Gastroesophageal sphincter (tissue), 4 donors: ENCODE data around the gene NUP62. TPM values are rescaled to one million over a fixed set of nuclear protein-coding genes. Genes with fewer than 3 reads are reported as not detected.

Source experiments
- ATAC-seq: fragments of 150-250 bp; one replicate; pipeline ENCODE4 v1.9.1; 2016; ENCODE audit warnings: mild to moderate bottlenecking, moderate library complexity
- H3K27ac ChIP-seq, 4 donors: fragments of 200-600 bp; sonication (generic) in 3 of 4; 1 replicate in 3 of 4; 2 replicates in 1 of 4; pipeline ENCODE4 v1.5.1; 2016 to 2019
- H3K27me3 ChIP-seq: fragments of 200-600 bp; sonication (generic); one replicate; pipeline ENCODE4 v1.5.1; 2019
- H3K36me3 ChIP-seq, 2 donors: fragments of 200-600 bp; sonication (generic); one replicate each; pipeline ENCODE4 v1.5.1; 2019; ENCODE audit warnings: control low read depth in 1 of 2
- H3K4me1 ChIP-seq, 3 donors: fragments of 200-600 bp; sonication (generic); 1 replicate in 2 of 3; 2 replicates in 1 of 3; pipeline ENCODE4 v1.5.1; 2016 to 2019; ENCODE audit warnings: control low read depth in 2 of 3
- H3K4me3 ChIP-seq, 2 donors: fragments of 200-600 bp; sonication (generic); one replicate each; pipeline ENCODE4 v1.5.1; 2019; ENCODE audit warnings: mild to moderate bottlenecking in 1 of 2, moderate library complexity in 1 of 2
- H3K9me3 ChIP-seq, 3 donors: fragments of 200-600 bp; sonication (generic); one replicate each; pipeline ENCODE4 v1.5.1; 2017 to 2019; ENCODE audit warnings: control low read depth in 2 of 3
- EP300 ChIP-seq: sonication (generic); formaldehyde crosslinking; IDR thresholded peaks from one replicate; pipeline ENCODE4 v1.6.1; 2017; ENCODE audit warnings: antibody characterized with exemption, mild to moderate bottlenecking
- POLR2A ChIP-seq, 2 donors: fragments of 450-650 bp; IDR thresholded peaks; one replicate each; pipeline ENCODE4 v1.6.1; 2017; ENCODE audit warnings: antibody characterized with exemption in 2 of 2, mild to moderate bottlenecking in 2 of 2, moderate library complexity in 1 of 2
- POLR2AphosphoS5 ChIP-seq: sonication (generic); formaldehyde crosslinking; IDR thresholded peaks from one replicate; pipeline ENCODE4 v1.6.1; 2017; ENCODE audit warnings: antibody characterized with exemption
- WGBS, 2 donors: methylation state at CpG; one replicate each; pipeline ENCODE4 v1.1.5; 2018; ENCODE audit warnings: low coverage in 1 of 2; 5-methylcytosine and 5-hydroxymethylcytosine counted together
- total RNA-seq, 4 donors: library from RNA; depleted of rRNA; stranded (reverse); fragments of >200 nt; gene quantifications; one replicate each; pipeline ENCODE4 v1.1.0, GENCODE V29; 2016
- TF ChIP-seq, protein P1 (sequence below), 4 experiments: fragments of 200-600 bp in 2 of 4; fragments of 450-650 bp in 2 of 4; sonication (generic) in 1 of 4; IDR thresholded peaks; one replicate each; pipeline ENCODE4 v1.5.1; 2017 to 2019; ENCODE audit warnings: antibody characterized with exemption in 4 of 4, mild to moderate bottlenecking in 2 of 4, moderate library complexity in 2 of 4

The NUP62 gene
- total RNA-seq, 4 donors from 2014 or later: 30.1 to 43.2 (median 37.7) TPM

GRCh38 chr19:49884109-49884508, 45.2 kb downstream of the NUP62 start:
- WGBS, 2 donors: no CpG with 5 or more reads among the region's 18 CpGs
- peaks cover 0 to 4% (median 0%) of the 10 kb centered on the region in 3 donors for H3K9me3 ChIP-seq
- peaks cover 0 to 14% (median 2%) of the 10 kb centered on the region in 3 donors for H3K4me1 ChIP-seq
- no peak for TF ChIP-seq POLR2AphosphoS5
- no peak for TF ChIP-seq EP300
- TF ChIP-seq, protein P1, sequence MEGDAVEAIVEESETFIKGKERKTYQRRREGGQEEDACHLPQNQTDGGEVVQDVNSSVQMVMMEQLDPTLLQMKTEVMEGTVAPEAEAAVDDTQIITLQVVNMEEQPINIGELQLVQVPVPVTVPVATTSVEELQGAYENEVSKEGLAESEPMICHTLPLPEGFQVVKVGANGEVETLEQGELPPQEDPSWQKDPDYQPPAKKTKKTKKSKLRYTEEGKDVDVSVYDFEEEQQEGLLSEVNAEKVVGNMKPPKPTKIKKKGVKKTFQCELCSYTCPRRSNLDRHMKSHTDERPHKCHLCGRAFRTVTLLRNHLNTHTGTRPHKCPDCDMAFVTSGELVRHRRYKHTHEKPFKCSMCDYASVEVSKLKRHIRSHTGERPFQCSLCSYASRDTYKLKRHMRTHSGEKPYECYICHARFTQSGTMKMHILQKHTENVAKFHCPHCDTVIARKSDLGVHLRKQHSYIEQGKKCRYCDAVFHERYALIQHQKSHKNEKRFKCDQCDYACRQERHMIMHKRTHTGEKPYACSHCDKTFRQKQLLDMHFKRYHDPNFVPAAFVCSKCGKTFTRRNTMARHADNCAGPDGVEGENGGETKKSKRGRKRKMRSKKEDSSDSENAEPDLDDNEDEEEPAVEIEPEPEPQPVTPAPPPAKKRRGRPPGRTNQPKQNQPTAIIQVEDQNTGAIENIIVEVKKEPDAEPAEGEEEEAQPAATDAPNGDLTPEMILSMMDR (IDR thresholded peaks at IDR 0.05): no peak
- no peak for TF ChIP-seq POLR2A (IDR thresholded peaks at IDR 0.05)
- peaks cover 0 to 100% of the 10 kb centered on the region in 2 donors for H3K36me3 ChIP-seq
- H3K27ac ChIP-seq: no peak overlapping the region
- no peak for ATAC-seq
- no peak overlapping the region for H3K4me3 ChIP-seq
- peaks cover under 1% of the 10 kb centered on the region for H3K27me3 ChIP-seq

DNA sequence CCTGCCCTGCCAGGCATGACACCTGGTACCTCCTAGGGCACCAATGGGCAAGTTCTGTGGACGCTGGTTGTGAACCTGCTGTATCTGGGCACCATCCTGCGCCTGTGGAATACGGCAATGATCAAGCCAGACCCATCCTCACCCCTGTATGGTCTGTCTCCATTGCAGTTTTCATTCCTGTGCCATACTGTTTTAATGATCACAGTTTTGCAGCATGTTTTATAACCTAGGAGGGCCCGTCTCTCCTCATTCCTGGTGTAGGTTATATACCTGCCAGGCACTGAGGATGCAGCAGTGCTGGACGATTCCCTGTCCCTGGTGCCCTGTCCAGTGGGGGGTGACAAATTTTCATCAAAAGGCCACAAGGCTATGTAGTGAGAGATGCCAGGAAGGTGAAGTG, 46.2 kb downstream of the NUP62 start:
- Histone ChIP-seq H3K4me3 (no peak overlapping the region), H3K27ac (no peak overlapping the region), H3K4me1 (peaks cover 0 to 24% (median 9%) of the 10 kb centered on the region in 3 donors), H3K9me3 (peaks cover 0 to 4% (median 0%) of the 10 kb centered on the region in 3 donors), H3K36me3 (peaks cover 0 to 92% of the 10 kb centered on the region in 2 donors), H3K27me3 (no peaks in the 10 kb centered on the region)
- ATAC-seq: no peak
- TF ChIP-seq POLR2AphosphoS5 (no peak), EP300 (no peak), POLR2A (IDR thresholded peaks at IDR 0.05) (no peak)
- TF ChIP-seq, protein P1 (IDR thresholded peaks at IDR 0.05): no peak
- WGBS, 2 donors: 83 to 100% methylated on average over 1 of the region's 5 CpGs

DNA sequence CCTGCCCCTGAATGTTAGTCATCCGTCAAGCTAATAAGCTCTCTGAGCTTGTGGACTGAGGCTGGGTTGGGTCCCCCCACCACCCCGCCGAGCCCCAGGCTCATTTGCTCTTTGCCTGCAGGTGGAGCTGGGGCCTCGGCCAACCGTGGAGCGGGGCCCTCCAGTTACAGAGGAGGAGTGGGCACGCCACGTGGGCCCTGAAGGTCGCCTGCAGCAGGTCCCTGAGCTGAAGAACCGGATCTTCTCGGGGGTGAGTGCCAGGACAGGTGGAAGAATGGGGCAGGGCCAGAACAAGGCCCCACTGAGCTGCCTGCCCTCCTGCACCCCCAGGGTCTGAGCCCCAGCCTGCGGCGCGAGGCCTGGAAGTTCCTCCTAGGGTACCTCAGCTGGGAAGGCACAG, 46.7 kb downstream of the NUP62 start:
- no peak for ATAC-seq
- WGBS, 2 donors: 100% methylated on average over 4 of the region's 14 CpGs; no CpG with 5 or more reads in 1 of the 2 donors

DNA sequence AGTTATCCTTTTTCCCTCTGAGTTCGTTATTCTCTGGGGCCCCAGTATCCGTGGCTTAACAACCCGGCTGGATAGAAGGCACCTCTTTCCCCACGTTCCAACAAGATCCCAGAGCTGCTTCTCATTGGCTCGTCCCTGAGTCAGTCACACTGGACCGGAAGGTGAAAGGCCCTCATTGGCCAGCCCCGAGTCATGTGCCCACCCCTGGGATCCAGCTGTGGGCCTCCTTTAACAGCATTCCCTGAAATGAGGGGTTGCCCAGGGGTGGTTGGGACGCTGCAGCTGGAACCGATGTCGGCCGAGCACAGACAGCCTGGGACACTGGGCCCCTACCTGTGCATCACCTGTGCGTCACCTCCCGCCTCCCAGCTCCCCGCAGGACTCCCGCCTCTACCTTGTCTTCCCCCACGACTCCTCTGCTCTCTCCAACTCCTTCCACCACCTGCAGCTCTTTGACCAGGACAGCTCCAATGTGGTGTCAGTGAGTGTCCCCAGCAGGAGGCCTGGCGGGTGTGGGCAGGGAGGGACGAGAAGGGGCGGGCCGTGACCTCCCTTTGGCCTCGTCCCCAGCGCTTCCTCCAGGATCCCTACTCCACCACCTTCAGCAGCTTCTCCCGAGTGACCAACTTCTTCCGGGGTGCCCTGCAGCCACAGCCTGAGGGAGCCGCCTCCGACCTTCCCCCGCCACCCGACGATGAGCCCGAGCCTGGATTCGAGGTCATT, 47.5 kb downstream of the NUP62 start:
- peaks cover 0 to 26% (median 9%) of the 10 kb centered on the region in 3 donors for H3K4me1 ChIP-seq
- H3K4me3 ChIP-seq: no peak overlapping the region
- peaks cover 0 to 80% of the 10 kb centered on the region in 2 donors for H3K36me3 ChIP-seq
- no peaks in the 10 kb centered on the region for H3K27me3 ChIP-seq
- WGBS, 2 donors: 85 to 89% methylated on average over 18 to 21 of the region's 31 CpGs
- peaks cover 0 to 4% (median 0%) of the 10 kb centered on the region in 3 donors for H3K9me3 ChIP-seq
- no peak for TF ChIP-seq POLR2AphosphoS5
- no peak for TF ChIP-seq EP300
- TF ChIP-seq, protein P1 (IDR thresholded peaks at IDR 0.05): no peak
- TF ChIP-seq POLR2A (IDR thresholded peaks at IDR 0.05): no peak
- no peak overlapping the region for H3K27ac ChIP-seq
- no peak for ATAC-seq

More for the DNA sequence above, 46.7 kb downstream of the NUP62 start:
- TF ChIP-seq, protein P1 (IDR thresholded peaks at IDR 0.05): no peak
- no peak for TF ChIP-seq EP300
- no peak for TF ChIP-seq POLR2A (IDR thresholded peaks at IDR 0.05)
- TF ChIP-seq POLR2AphosphoS5: no peak
- Histone ChIP-seq H3K36me3 (peaks cover 0 to 88% of the 10 kb centered on the region in 2 donors), H3K4me3 (no peak overlapping the region), H3K4me1 (peaks cover 0 to 26% (median 9%) of the 10 kb centered on the region in 3 donors), H3K27me3 (no peaks in the 10 kb centered on the region), H3K9me3 (peaks cover 0 to 4% (median 0%) of the 10 kb centered on the region in 3 donors), H3K27ac (no peak overlapping the region)

- peaks cover 0 to 26% (median 9%) of the 10 kb centered on the region in 3 donors for H3K4me1 ChIP-seq
- no peaks in the 10 kb centered on the region for H3K27me3 ChIP-seq
- H3K36me3 ChIP-seq: peaks cover 0 to 73% of the 10 kb centered on the region in 2 donors
- peaks cover 0 to 4% (median 0%) of the 10 kb centered on the region in 3 donors for H3K9me3 ChIP-seq
- TF ChIP-seq POLR2AphosphoS5 (no peak), POLR2A (IDR thresholded peaks at IDR 0.05) (no peak), EP300 (no peak)
- TF ChIP-seq, protein P1 (IDR thresholded peaks at IDR 0.05): no peak
- 85% methylated on average over 4 of the region's 17 CpGs; no CpG with 5 or more reads in 1 of the 2 donors for WGBS, 2 donors
- no peak overlapping the region for H3K27ac ChIP-seq
- no peak for ATAC-seq
- no peak overlapping the region for H3K4me3 ChIP-seq
Observed at GRCh38 chr19:49881186-49881585, 48.1 kb downstream of the NUP62 start.
